Gastroesophageal sphincter (tissue), 4 donors: Measurements from ENCODE around the gene GMEB2. TPM values are rescaled to one million over a fixed set of nuclear protein-coding genes. Genes with fewer than 3 reads are reported as not detected.

Source experiments
- ATAC-seq: fragments of 150-250 bp; one replicate; pipeline ENCODE4 v1.9.1; 2016; ENCODE audit warnings: mild to moderate bottlenecking, moderate library complexity
- H3K27ac ChIP-seq, 4 donors: fragments of 200-600 bp; sonication (generic) in 3 of 4; 1 replicate in 3 of 4; 2 replicates in 1 of 4; pipeline ENCODE4 v1.5.1; 2016 to 2019
- H3K27me3 ChIP-seq: fragments of 200-600 bp; sonication (generic); one replicate; pipeline ENCODE4 v1.5.1; 2019
- H3K36me3 ChIP-seq, 2 donors: fragments of 200-600 bp; sonication (generic); one replicate each; pipeline ENCODE4 v1.5.1; 2019; ENCODE audit warnings: control low read depth in 1 of 2
- H3K4me1 ChIP-seq, 3 donors: fragments of 200-600 bp; sonication (generic); 1 replicate in 2 of 3; 2 replicates in 1 of 3; pipeline ENCODE4 v1.5.1; 2016 to 2019; ENCODE audit warnings: control low read depth in 2 of 3
- H3K4me3 ChIP-seq, 2 donors: fragments of 200-600 bp; sonication (generic); one replicate each; pipeline ENCODE4 v1.5.1; 2019; ENCODE audit warnings: mild to moderate bottlenecking in 1 of 2, moderate library complexity in 1 of 2
- H3K9me3 ChIP-seq, 3 donors: fragments of 200-600 bp; sonication (generic); one replicate each; pipeline ENCODE4 v1.5.1; 2017 to 2019; ENCODE audit warnings: control low read depth in 2 of 3
- CTCF ChIP-seq, 4 experiments: fragments of 200-600 bp in 2 of 4; fragments of 450-650 bp in 2 of 4; sonication (generic) in 1 of 4; IDR thresholded peaks; one replicate each; pipeline ENCODE4 v1.5.1; 2017 to 2019; ENCODE audit warnings: antibody characterized with exemption in 4 of 4, mild to moderate bottlenecking in 2 of 4, moderate library complexity in 2 of 4
- EP300 ChIP-seq: sonication (generic); formaldehyde crosslinking; IDR thresholded peaks from one replicate; pipeline ENCODE4 v1.6.1; 2017; ENCODE audit warnings: antibody characterized with exemption, mild to moderate bottlenecking
- POLR2A ChIP-seq, 2 donors: fragments of 450-650 bp; IDR thresholded peaks; one replicate each; pipeline ENCODE4 v1.6.1; 2017; ENCODE audit warnings: antibody characterized with exemption in 2 of 2, mild to moderate bottlenecking in 2 of 2, moderate library complexity in 1 of 2
- POLR2AphosphoS5 ChIP-seq: sonication (generic); formaldehyde crosslinking; IDR thresholded peaks from one replicate; pipeline ENCODE4 v1.6.1; 2017; ENCODE audit warnings: antibody characterized with exemption
- WGBS, 2 donors: methylation state at CpG; one replicate each; pipeline ENCODE4 v1.1.5; 2018; ENCODE audit warnings: low coverage in 1 of 2; 5-methylcytosine and 5-hydroxymethylcytosine counted together
- total RNA-seq, 4 donors: library from RNA; depleted of rRNA; stranded (reverse); fragments of >200 nt; gene quantifications; one replicate each; pipeline ENCODE4 v1.1.0, GENCODE V29; 2016

GMEB2 gene
- total RNA-seq, 4 donors from 2014 or later, result 9.8 to 16.1 (median 12.1) TPM

- no peaks in the 10 kb centered on the region for H3K27me3 ChIP-seq
- H3K27ac ChIP-seq, result no peak overlapping the region
- no peak for TF ChIP-seq POLR2AphosphoS5
- no peak for TF ChIP-seq CTCF (IDR thresholded peaks at IDR 0.05)
- TF ChIP-seq EP300, result no peak
- no peak for TF ChIP-seq POLR2A (IDR thresholded peaks at IDR 0.05)
- peaks cover 0 to 21% of the 10 kb centered on the region in 2 donors for H3K36me3 ChIP-seq
- H3K4me1 ChIP-seq, result peaks cover 0 to 23% (median 9%) of the 10 kb centered on the region in 3 donors
- no peaks in the 10 kb centered on the region for H3K9me3 ChIP-seq
- no peak overlapping the region for H3K4me3 ChIP-seq
- 93 to 95% methylated on average over 14 of the region's 14 CpGs for WGBS, 2 donors
- ATAC-seq, result no peak
These were observed 4.2 kb downstream of the GMEB2 start for GRCh38 chr20:63622732-63623131.

- Histone ChIP-seq H3K27me3 (no peaks in the 10 kb centered on the region), H3K36me3 (peaks cover 0 to 27% of the 10 kb centered on the region in 2 donors), H3K9me3 (no peaks in the 10 kb centered on the region), H3K27ac (no peak overlapping the region), H3K4me1 (peaks cover 0 to 19% (median 7%) of the 10 kb centered on the region in 3 donors), H3K4me3 (no peak overlapping the region)
- 89 to 94% methylated on average over 3 of the region's 4 CpGs for WGBS, 2 donors
- TF ChIP-seq EP300 (no peak), POLR2AphosphoS5 (no peak), POLR2A (IDR thresholded peaks at IDR 0.05) (no peak), CTCF (IDR thresholded peaks at IDR 0.05) (no peak)
- no peak for ATAC-seq
These were observed 4.8 kb downstream of the GMEB2 start for GRCh38 chr20:63622096-63622495.

GRCh38 chr20:63620991-63621390 is 5.9 kb downstream of the GMEB2 start:
- peaks cover 0 to 17% (median 7%) of the 10 kb centered on the region in 3 donors for H3K4me1 ChIP-seq
- H3K27me3 ChIP-seq, result no peaks in the 10 kb centered on the region
- no peaks in the 10 kb centered on the region for H3K9me3 ChIP-seq
- TF ChIP-seq POLR2AphosphoS5 (no peak), CTCF (IDR thresholded peaks at IDR 0.05) (no peak), POLR2A (IDR thresholded peaks at IDR 0.05) (no peak), EP300 (no peak)
- ATAC-seq, result no peak
- H3K27ac ChIP-seq, result no peak overlapping the region
- 83 to 85% methylated on average over 8 of the region's 8 CpGs for WGBS, 2 donors
- H3K36me3 ChIP-seq, result peaks cover 0 to 38% of the 10 kb centered on the region in 2 donors
- H3K4me3 ChIP-seq, result no peak overlapping the region

- peaks cover 0 to 2% (median 0%) of the 10 kb centered on the region in 3 donors for H3K4me1 ChIP-seq
- no peak overlapping the region for H3K4me3 ChIP-seq
- no peaks in the 10 kb centered on the region for H3K9me3 ChIP-seq
- WGBS, 2 donors, result 86 to 90% methylated on average over 4 to 7 of the region's 13 CpGs
- ATAC-seq, result no peak
- peaks cover 0 to 51% of the 10 kb centered on the region in 2 donors for H3K36me3 ChIP-seq
- no peak overlapping the region for H3K27ac ChIP-seq
- no peaks in the 10 kb centered on the region for H3K27me3 ChIP-seq
- TF ChIP-seq POLR2AphosphoS5 (no peak), CTCF (IDR thresholded peaks at IDR 0.05) (no peak), POLR2A (IDR thresholded peaks at IDR 0.05) (no peak), EP300 (no peak)
These were observed 7.4 kb downstream of the GMEB2 start for GRCh38 chr20:63619505-63619904.

- Histone ChIP-seq H3K36me3 (peaks cover 0 to 51% of the 10 kb centered on the region in 2 donors), H3K4me3 (no peak overlapping the region), H3K27ac (no peak overlapping the region), H3K9me3 (no peaks in the 10 kb centered on the region), H3K27me3 (no peaks in the 10 kb centered on the region), H3K4me1 (no peaks in the 10 kb centered on the region)
- no peak for ATAC-seq
- WGBS, 2 donors, result 80 to 100% methylated on average over 1 to 2 of the region's 16 CpGs
- no peak for TF ChIP-seq CTCF (IDR thresholded peaks at IDR 0.05)
- no peak for TF ChIP-seq POLR2A (IDR thresholded peaks at IDR 0.05)
- TF ChIP-seq EP300, result no peak
- TF ChIP-seq POLR2AphosphoS5, result no peak
These were observed 7.8 kb downstream of the GMEB2 start for GRCh38 chr20:63619086-63619485.
